Measurements from ENCODE around the gene TRIM41.
A peak's percentile ranks its signal among the peaks of the same experiment; 100 is the strongest.
"Not testable (repeated sequence)": the region's sequence is repeated elsewhere in the genome, so short reads cannot be mapped to it uniquely, and the experiment has no call there.

TRIM41 gene

DNA sequence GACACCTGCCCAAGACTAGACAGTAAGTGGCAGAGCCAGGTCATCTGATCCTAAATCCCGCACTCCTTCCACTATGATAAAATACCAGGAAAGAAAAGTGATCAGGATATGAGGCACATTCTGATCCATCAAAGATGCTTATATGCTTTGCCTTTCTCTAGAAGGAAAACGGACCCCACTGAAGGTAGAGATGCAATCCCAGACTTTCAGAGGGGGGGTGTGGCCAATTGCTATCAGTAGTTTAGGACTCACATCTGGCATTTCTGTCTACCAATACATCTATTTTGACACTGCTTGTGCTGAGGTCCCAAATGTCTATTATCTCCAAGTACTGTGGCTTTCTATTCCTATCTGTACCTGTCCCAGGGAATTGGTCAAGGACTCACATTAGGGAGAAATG, 36.2 kb downstream of the TRIM41 start:
- H3K4me3 ChIP-seq (ENCODE audit: control insufficient read depth, low read depth, low read length), result peak overlapping the region; percentile 82
- no peak for DNase-seq (ENCODE audit: low read depth)
- TF ChIP-seq, protein P1, sequence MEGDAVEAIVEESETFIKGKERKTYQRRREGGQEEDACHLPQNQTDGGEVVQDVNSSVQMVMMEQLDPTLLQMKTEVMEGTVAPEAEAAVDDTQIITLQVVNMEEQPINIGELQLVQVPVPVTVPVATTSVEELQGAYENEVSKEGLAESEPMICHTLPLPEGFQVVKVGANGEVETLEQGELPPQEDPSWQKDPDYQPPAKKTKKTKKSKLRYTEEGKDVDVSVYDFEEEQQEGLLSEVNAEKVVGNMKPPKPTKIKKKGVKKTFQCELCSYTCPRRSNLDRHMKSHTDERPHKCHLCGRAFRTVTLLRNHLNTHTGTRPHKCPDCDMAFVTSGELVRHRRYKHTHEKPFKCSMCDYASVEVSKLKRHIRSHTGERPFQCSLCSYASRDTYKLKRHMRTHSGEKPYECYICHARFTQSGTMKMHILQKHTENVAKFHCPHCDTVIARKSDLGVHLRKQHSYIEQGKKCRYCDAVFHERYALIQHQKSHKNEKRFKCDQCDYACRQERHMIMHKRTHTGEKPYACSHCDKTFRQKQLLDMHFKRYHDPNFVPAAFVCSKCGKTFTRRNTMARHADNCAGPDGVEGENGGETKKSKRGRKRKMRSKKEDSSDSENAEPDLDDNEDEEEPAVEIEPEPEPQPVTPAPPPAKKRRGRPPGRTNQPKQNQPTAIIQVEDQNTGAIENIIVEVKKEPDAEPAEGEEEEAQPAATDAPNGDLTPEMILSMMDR (IDR thresholded peaks at IDR 0.05; ENCODE audit: control insufficient read depth, insufficient read depth, low read depth, low read length, missing control alignments), result no peak

GRCh38 chr5:181259974-181260719, 37.1 kb downstream of the TRIM41 start:
- DNase-seq (ENCODE audit: low read depth), result no peak
- H3K4me3 ChIP-seq (ENCODE audit: control insufficient read depth, low read depth, low read length), result peak overlapping the region; percentile 82
- TF ChIP-seq, protein P1 (IDR thresholded peaks at IDR 0.05; ENCODE audit: control insufficient read depth, insufficient read depth, low read depth, low read length, missing control alignments), result no peak

DNA sequence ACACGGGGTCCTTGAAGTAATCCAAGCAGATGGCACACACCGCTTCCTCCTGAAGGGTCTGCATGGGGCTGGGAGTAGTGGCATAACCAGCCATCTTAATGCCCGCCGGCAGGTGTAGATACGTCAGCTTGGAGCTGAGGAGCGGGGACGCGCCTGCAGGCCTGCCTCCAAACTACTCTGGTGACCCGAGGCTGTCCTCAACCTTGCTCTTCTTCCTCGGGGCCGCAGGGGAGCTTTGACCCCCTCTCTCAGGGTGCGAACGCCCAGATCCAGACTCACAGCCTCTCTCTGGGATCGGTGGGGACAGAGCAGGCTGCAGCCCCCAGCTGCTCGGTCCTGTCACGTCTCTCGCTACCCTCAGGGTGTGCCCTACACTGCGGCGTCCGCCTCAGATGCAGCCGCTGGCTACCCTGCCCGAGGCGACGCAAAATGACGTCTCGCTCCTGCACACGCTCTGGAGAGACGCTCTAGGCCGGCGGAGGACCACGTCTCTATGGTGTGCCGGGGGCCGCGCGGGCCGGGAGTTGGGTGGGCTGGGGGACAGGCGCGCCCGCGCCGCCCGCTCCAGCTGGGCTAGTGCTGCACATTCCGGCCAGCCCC, 37.7 kb downstream of the TRIM41 start, which contains the start of gene TRIM52:
Gene TRIM52 (minus strand): TSS at position 424 of the 600 bp plus-strand sequence. CDS start 330 bp downstream, at position 94.
- DNase-seq (ENCODE audit: low read depth), result peak; percentile 61
- H3K4me3 ChIP-seq (ENCODE audit: control insufficient read depth, low read depth, low read length), result peak within 1 kb of the TSS; percentile 82
- TF ChIP-seq, protein P1 (IDR thresholded peaks at IDR 0.05; ENCODE audit: control insufficient read depth, insufficient read depth, low read depth, low read length, missing control alignments), result no peak

- TF ChIP-seq, protein P1 (IDR thresholded peaks at IDR 0.05; ENCODE audit: control insufficient read depth, insufficient read depth, low read depth, low read length, missing control alignments), result no peak
- DNase-seq (ENCODE audit: low read depth), result peak; percentile 17
- peak overlapping the region; percentile 82 for H3K4me3 ChIP-seq (ENCODE audit: control insufficient read depth, low read depth, low read length)
Measured at GRCh38 chr5:181261320-181262049, 38.4 kb downstream of the TRIM41 start.

DNA sequence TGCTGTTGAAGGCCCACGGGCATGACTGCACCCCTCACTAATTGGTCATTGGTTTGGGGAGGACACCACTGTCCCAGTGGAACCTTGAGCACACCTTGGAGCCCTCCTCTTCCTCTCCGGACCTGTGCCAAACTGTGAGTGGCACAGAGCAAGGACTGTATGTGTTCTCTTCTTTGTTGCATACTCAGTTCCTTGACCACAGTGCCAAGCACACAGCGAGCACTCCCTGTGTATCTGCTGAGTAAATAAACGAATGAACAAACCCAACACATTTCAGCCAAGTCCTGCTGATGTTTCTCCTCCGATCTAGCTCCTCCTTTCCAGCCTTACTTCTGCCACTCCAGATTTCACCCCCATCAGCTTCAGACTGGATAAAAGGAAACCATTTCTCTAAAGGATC, 40.6 kb downstream of the TRIM41 start:
- TF ChIP-seq, protein P1 (IDR thresholded peaks at IDR 0.05; ENCODE audit: control insufficient read depth, insufficient read depth, low read depth, low read length, missing control alignments), result no peak
- DNase-seq (ENCODE audit: low read depth), result no peak
- no peak overlapping the region for H3K4me3 ChIP-seq (ENCODE audit: control insufficient read depth, low read depth, low read length)

DNA sequence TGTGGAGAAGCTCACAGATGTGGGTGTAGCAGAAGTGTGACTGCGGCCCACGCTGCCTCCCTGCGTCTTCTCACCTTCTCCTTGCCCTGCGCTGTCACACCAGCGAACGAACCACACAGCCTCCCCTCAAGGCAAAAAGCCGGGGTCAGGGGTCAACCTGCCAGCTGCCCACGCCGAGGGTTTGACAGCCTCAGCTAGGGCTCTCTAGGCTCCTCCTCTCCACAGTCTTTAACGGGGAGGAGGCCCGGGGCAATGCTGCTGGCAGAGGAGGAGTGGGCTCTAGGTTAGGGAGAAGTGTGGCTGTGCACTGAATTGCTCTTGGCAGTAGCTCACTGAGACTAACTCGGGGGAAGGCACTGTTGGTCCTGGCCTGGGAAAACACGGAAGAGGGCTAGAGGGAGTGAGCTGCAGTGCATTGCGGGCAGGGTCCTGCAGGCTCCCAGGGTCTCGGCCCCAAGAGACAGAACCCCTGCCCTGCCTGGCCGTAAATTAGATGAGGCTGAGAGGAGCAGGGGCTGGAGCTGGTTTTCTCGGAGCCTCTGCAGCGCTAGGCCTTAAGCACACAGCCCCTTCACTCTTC, 42.1 kb downstream of the TRIM41 start:
- DNase-seq (ENCODE audit: low read depth), result no peak
- TF ChIP-seq, protein P1 (IDR thresholded peaks at IDR 0.05; ENCODE audit: control insufficient read depth, insufficient read depth, low read depth, low read length, missing control alignments), result no peak
- H3K4me3 ChIP-seq (ENCODE audit: control insufficient read depth, low read depth, low read length), result no peak overlapping the region

DNA sequence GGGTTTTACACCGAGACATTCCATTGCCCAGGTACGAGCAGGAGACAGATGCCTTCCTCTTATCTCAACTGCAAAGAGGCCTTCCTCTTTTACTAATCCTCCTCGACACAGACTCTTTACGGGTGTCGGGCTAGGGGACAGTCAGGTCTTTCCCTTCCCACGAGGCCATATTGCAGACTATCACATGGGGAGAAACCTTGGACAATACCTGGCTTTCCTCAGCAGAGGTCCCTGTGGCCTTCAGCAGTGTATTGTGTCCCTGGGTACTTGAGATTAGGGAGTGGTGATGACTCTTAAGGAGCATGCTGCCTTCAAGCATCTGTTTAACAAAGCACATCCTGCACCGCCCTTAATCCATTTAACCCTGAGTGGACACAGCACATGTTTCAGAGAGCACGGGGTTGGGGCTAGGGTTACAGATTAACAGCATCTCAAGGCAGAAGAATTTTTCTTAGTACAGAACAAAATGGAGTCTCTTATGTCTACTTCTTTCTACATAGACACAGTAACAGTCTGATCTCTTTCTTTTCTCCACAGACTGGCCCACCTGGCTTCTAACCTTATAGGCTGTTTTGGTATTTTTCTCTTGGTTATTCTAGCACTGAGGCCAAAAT, 44.3 kb downstream of the TRIM41 start:
- not testable (repeated sequence) for DNase-seq (ENCODE audit: low read depth); H3K4me3 ChIP-seq (ENCODE audit: control insufficient read depth, low read depth, low read length)

GRCh38 chr5:181267907-181268306, 44.8 kb downstream of the TRIM41 start:
- not testable (repeated sequence) for H3K4me3 ChIP-seq (ENCODE audit: control insufficient read depth, low read depth, low read length); DNase-seq (ENCODE audit: low read depth)

All from AG09309 (cell line).